Regular cardiac myocyte (primary cell): ENCODE results near the gene SMO. TPM values are rescaled to one million over a fixed set of nuclear protein-coding genes. Genes with fewer than 3 reads are reported as not detected.

Experiments
- total RNA-seq: library from RNA; depleted of rRNA; stranded (reverse); fragments of >200 nt; gene quantifications from 2 replicates; pipeline ENCODE4 v1.2.3, GENCODE V29; 2014

The SMO gene
- total RNA-seq = 4.8 and 21.4 TPM in 2 replicates

GRCh38 chr7:129188372-129188891 is at the start of gene SMO:
TSS of gene SMO (plus strand) at chr7:129188633. CDS start at chr7:129189152, 519 bp downstream.

GRCh38 chr7:129144095-129144833 is 44.2 kb upstream of the SMO start, which contains the start of gene TSPAN33:
TSS of gene TSPAN33 (plus strand) at chr7:129144707. CDS start at chr7:129144981, 274 bp downstream.

DNA sequence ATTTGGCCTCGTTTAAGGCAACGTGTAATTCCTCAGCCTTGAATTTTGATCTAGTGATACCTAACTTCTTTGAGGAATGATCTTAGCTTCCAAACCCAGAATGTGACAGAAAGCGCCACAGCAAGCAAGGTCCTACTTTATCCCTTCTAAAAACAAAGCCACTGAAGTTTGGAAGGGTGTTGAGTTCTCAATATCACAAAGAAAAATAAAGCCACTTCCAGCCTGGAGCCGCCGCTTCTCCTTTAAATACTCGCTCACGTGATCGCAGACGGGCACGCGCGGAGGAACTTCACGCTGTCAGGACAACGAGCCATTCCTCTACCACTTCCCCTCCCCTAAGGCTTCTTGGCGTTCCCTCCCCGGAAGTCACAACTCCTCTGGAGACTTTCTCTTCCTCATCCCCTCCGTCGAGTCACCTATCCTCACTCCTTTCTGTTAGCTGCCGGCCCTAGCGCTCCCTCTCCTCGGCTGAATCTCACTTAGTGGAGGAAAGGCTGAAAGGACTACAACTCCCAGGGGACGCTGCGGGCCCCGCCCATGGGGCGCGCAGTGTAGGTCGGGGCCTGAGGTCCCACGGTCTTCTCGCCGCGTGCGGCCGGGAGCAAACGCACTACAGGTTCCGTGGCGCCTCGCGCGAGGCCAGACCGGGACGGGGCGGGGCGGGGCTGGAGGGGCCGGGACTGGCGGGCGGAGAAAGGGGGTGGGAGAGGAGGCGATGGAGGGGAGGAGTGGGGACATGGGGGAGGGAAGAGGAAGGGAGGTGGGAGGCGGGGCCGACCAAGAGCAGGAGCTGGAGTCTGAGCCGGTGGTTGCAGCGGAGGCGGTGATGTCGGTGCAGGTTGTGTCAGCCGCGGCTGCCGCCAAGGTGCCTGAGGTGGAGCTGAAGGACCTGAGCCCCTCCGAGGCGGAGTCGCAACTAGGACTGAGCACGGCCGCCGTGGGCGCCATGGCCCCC is 36.1 kb downstream of the SMO start, which contains the start of gene AHCYL2:
Gene AHCYL2, plus strand, starts transcription at position 780 of the 955 bp plus-strand sequence.

Other genes with a start within 250 kb of the SMO start
- 64.3 and 81.3 TPM in 2 replicates for gene TNPO3, start 133.5 kb upstream of the SMO start, total RNA-seq
- gene TSPAN33, start 43.9 kb upstream of the SMO start, total RNA-seq = 0.19 and 0.85 TPM in 2 replicates
- 4.6 and 10.1 TPM in 2 replicates for gene AHCYL2, start 36.4 kb downstream of the SMO start, total RNA-seq
- 5.2 and 5.9 TPM in 2 replicates for gene STRIP2, start 245.8 kb downstream of the SMO start, total RNA-seq